Measurements from ENCODE around the gene DDB1. TPM values are rescaled to one million over a fixed set of nuclear protein-coding genes. Genes with fewer than 3 reads are reported as not detected.

The DDB1 gene
- polyA plus RNA-seq, 1 of the 3 experiments (the other 2 are of a cell fraction), result 170 TPM

- H3K4me1 ChIP-seq (ENCODE audit: control insufficient read depth in 1 of 2, insufficient read depth in 2 of 2, low read depth in 1 of 2, low read length in 1 of 2), result peaks cover 0 to 14% of the 10 kb centered on the region in 2 experiments; a peak in 1 of 4 replicates
- CTCF ChIA-PET, result interaction anchor here (0.7 to 5.8 kb wide), 5 partner anchors 12 to 28 kb away, joined by 3 to 29 read pairs (median 4); no protein-coding TSS in a partner anchor
- DNase-seq, result no peak
- no peak overlapping the region for H3K4me2 ChIP-seq
- POLR2A ChIA-PET, result interaction anchor here (0.9 to 1.8 kb wide), 2 partner anchors 21 to 23 kb away, joined by 3 to 4 read pairs; no protein-coding TSS in a partner anchor
- no peak overlapping the region for H3K9ac ChIP-seq
- WGBS (ENCODE audit: low lambda C conversion rate), result 97% methylated on average over 6 of the region's 9 CpGs
- H3K79me2 ChIP-seq (ENCODE audit: insufficient read depth), result peaks cover 24% of the 10 kb centered on the region; the same call in 1 of the 2 replicates
- no peak overlapping the region for H2AFZ ChIP-seq (ENCODE audit: low read depth)
- H3K27me3 ChIP-seq (ENCODE audit: insufficient read depth), result no peaks in the 10 kb centered on the region
- H4K20me1 ChIP-seq (ENCODE audit: insufficient read depth), result no peaks in the 10 kb centered on the region
- peaks cover 6% of the 10 kb centered on the region for H3F3A ChIP-seq (replicated peaks; ENCODE audit: insufficient read depth)
- H3K9me3 ChIP-seq, result no peaks in the 10 kb centered on the region
- H3K27ac ChIP-seq (ENCODE audit: low read depth in 2 of 2, low read length in 1 of 2), result no peak overlapping the region
- H3K9me2 ChIP-seq, result no peaks in the 10 kb centered on the region
- no peak overlapping the region for H3K4me3 ChIP-seq (ENCODE audit: low read depth in 2 of 2, low read length in 1 of 2)
- TF ChIP-seq GABPA (IDR thresholded peaks at IDR 0.05; ENCODE audit: low read depth) (no peak), MEF2A (IDR thresholded peaks at IDR 0.05; ENCODE audit: borderline replicate concordance, low read depth) (no peak), USF1 (IDR thresholded peaks at IDR 0.05; ENCODE audit: borderline replicate concordance, low read depth) (no peak), RXRA (IDR thresholded peaks at IDR 0.05; ENCODE audit: borderline replicate concordance, low read depth) (no peak), NRF1 (IDR thresholded peaks at IDR 0.05; ENCODE audit: low read depth, low read length) (no peak), NFIC (IDR thresholded peaks at IDR 0.05; ENCODE audit: borderline replicate concordance) (no peak), RFX5 (IDR thresholded peaks at IDR 0.05; ENCODE audit: low read length) (no peak), JUND (IDR thresholded peaks at IDR 0.05) (no peak), CHD2 (IDR thresholded peaks at IDR 0.05; ENCODE audit: low read length, partially characterized antibody) (no peak), ELF1 (IDR thresholded peaks at IDR 0.05) (no peak), EZH2phosphoT487 (IDR thresholded peaks at IDR 0.05; ENCODE audit: borderline replicate concordance, low read depth) (no peak), EP300 (IDR thresholded peaks at IDR 0.05; ENCODE audit: borderline replicate concordance in 1 of 2, low read depth in 1 of 2, low read length in 1 of 2) (no peak), TAF1 (IDR thresholded peaks at IDR 0.05; ENCODE audit: borderline replicate concordance, low read depth, low read length) (no peak), RCOR1 (IDR thresholded peaks at IDR 0.05; ENCODE audit: low read length) (no peak), PBX3 (IDR thresholded peaks at IDR 0.05) (no peak), SIN3A (IDR thresholded peaks at IDR 0.05; ENCODE audit: borderline replicate concordance, low read depth, low read length) (no peak), TCF12 (IDR thresholded peaks at IDR 0.05) (no peak), USF2 (IDR thresholded peaks at IDR 0.05; ENCODE audit: borderline replicate concordance, low read depth, low read length) (no peak)
- TF ChIP-seq, protein P1, sequence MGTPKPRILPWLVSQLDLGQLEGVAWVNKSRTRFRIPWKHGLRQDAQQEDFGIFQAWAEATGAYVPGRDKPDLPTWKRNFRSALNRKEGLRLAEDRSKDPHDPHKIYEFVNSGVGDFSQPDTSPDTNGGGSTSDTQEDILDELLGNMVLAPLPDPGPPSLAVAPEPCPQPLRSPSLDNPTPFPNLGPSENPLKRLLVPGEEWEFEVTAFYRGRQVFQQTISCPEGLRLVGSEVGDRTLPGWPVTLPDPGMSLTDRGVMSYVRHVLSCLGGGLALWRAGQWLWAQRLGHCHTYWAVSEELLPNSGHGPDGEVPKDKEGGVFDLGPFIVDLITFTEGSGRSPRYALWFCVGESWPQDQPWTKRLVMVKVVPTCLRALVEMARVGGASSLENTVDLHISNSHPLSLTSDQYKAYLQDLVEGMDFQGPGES (IDR thresholded peaks at IDR 0.05; ENCODE audit: low read depth, low read length), result no peak
- peaks cover 5 to 13% of the 10 kb centered on the region in 2 experiments for H3K36me3 ChIP-seq (replicated peaks in 1 of 2; ENCODE audit: control insufficient read depth in 1 of 2, insufficient read depth in 2 of 2, low read length in 1 of 2)
Observed at GRCh38 chr11:61357233-61357893, 24.5 kb upstream of the DDB1 start.

Measured in SK-N-SH (cell line).